Keratinocyte (primary cell): ENCODE measurements around the gene SIN3A.

ENCODE experiments used
- EZH2 ChIP-seq: IDR thresholded peaks from one replicate; pipeline ENCODE4 v1.6.1; 2012; ENCODE audit warnings: inconsistent platforms, mild to moderate bottlenecking, low read length, moderate library complexity
- TF ChIP-seq, protein P1 (sequence below), 3 experiments: IDR thresholded peaks in 1 of 3; conservative IDR thresholded peaks in 1 of 3; optimal IDR thresholded peaks in 1 of 3; 2 replicates in 2 of 3; 3 replicates in 1 of 3; pipeline versions ENCODE3 to v1.5.1; 2011; ENCODE audit warnings: low read length in 3 of 3, mild to moderate bottlenecking in 3 of 3, moderate library complexity in 2 of 3, control low read depth in 1 of 3, inconsistent platforms in 1 of 3; ENCODE audit not compliant: insufficient read depth in 2 of 3; ENCODE audit errors: extremely low read depth in 1 of 3

DNA sequence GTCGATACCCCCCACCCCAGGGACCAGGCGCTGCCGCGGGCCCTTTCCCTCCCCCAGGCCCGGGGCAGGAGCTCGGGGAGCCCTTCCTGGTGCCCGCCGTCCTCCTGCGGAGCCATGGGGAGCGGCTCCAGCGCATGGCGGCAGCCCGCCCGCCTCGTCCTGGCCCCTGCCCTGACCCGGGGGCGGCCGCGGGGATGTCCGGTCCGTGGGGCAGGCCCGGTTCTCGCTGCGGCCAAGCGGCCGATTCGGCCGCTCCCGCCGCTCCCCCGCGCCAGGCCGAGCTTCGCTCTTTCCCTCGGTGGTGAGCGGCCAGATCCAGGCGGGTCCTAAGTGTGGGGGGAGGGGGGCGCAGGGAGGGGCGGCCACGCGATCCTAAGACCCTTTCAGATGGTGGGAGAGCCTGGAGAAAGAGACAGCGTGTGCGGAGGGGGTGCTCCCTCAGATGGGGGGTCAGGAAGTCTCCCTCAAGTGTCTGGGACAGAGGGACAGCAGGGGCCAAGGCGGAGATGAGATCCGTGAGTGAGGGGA is 103.4 kb downstream of the SIN3A start:
- TF ChIP-seq, protein P1, sequence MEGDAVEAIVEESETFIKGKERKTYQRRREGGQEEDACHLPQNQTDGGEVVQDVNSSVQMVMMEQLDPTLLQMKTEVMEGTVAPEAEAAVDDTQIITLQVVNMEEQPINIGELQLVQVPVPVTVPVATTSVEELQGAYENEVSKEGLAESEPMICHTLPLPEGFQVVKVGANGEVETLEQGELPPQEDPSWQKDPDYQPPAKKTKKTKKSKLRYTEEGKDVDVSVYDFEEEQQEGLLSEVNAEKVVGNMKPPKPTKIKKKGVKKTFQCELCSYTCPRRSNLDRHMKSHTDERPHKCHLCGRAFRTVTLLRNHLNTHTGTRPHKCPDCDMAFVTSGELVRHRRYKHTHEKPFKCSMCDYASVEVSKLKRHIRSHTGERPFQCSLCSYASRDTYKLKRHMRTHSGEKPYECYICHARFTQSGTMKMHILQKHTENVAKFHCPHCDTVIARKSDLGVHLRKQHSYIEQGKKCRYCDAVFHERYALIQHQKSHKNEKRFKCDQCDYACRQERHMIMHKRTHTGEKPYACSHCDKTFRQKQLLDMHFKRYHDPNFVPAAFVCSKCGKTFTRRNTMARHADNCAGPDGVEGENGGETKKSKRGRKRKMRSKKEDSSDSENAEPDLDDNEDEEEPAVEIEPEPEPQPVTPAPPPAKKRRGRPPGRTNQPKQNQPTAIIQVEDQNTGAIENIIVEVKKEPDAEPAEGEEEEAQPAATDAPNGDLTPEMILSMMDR (optimal IDR thresholded peaks at IDR 0.05 in 1 of 3, IDR thresholded peaks at IDR 0.05 in 1 of 3, conservative IDR thresholded peaks at IDR 0.05 in 1 of 3; ENCODE audit: extremely low read depth in 1 of 3, insufficient read depth in 2 of 3, low read length in 3 of 3), result no peak
- no peak for TF ChIP-seq EZH2
